ENCODE measurements around the gene AVPR1B.
"Not testable (repeated sequence)": the region's sequence is repeated elsewhere in the genome, so short reads cannot be mapped to it uniquely, and the experiment has no call there.

Gene AVPR1B

GRCh38 chr1:206080026-206080820, 37.0 kb downstream of the AVPR1B start:
- no peak for DNase-seq (ENCODE audit: low read depth)

DNA sequence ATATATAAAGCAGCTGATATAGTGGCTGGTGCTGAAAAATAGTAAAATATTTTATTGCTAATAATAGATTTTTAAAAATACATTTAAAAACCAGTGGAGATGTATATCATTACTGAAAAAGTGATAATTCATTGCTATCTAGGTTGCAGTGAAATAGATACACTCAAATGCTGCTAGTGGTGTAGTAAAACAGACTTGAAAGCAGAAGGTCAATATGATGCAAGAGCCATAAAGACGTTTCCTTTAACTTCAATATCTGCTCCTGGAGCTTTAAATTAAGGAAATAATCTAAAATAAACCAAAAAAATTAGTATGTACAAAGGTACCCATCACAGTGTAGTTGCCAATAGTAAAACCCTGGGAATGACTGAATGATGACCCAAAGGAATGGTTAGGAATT, 38.1 kb downstream of the AVPR1B start:
- no peak for DNase-seq (ENCODE audit: low read depth)

GRCh38 chr1:206075786-206076755, 41.1 kb downstream of the AVPR1B start:
- DNase-seq (ENCODE audit: low read depth) = no peak

- DNase-seq (ENCODE audit: low read depth) = no peak
Measured at GRCh38 chr1:206074839-206075238, 42.3 kb downstream of the AVPR1B start.

- DNase-seq (ENCODE audit: low read depth) = no peak
Measured at GRCh38 chr1:206070627-206071304, 46.4 kb downstream of the AVPR1B start.

DNA sequence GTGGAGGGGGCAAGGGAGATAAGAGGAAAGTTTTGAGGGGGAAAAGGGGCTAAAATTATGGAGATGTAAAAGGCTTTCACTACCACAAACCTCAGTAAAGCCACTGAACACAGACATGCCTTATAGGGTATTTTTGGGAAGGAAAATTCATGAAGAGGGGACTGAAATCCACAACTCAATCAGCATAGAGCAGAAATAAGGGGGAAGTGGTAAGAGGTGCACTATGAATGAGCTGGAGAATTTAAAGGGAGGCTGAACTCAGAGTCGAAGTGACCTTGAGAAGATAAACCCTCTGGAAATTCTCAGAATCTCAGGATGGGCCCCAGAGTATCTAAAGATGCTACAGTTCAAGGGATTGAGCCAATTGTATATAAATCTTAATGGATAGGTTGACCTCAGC, 48.9 kb downstream of the AVPR1B start:
- no peak for DNase-seq (ENCODE audit: low read depth)

DNA sequence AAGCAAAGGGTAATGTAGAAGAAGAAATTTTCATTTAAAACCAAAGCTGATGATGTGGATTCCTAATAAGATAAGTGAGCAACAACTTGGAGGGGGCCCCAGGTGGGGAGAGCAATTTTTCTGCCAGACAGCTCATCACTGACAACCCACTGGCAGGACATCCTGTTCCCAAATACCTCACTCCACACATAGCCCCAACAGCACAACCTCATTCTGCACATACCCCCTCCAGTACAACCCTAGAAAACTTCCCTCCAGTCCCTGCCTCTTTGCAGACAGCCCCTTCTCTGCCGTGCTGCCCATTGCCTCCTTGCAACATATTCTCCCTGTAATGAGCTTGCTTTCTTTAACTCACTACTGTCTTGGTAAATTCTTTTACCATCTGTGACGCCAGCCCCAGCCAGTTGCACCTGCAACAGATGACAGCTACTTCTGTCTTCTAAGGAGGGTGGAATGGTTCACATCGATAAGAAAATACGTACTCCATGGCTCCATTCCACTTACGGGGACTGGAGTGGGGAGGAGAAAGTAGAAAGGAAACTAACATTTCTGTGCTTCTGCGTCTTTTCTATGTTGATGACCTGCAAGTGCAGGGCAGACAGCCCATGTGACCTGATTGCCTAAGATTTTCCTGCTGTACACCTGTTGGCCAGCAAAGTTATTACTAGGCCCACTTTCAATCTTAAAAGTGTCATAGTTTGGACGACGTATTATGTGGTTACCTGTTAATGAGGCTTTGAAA, 49.5 kb downstream of the AVPR1B start:
- DNase-seq (ENCODE audit: low read depth) = no peak

GRCh38 chr1:206066479-206067171, 50.6 kb downstream of the AVPR1B start:
- no peak for DNase-seq (ENCODE audit: low read depth)

GRCh38 chr1:206065547-206066145, 51.5 kb downstream of the AVPR1B start:
- DNase-seq (ENCODE audit: low read depth) = no peak

GRCh38 chr1:206064501-206064900, 52.7 kb downstream of the AVPR1B start:
- not testable (repeated sequence) for DNase-seq (ENCODE audit: low read depth)

DNA sequence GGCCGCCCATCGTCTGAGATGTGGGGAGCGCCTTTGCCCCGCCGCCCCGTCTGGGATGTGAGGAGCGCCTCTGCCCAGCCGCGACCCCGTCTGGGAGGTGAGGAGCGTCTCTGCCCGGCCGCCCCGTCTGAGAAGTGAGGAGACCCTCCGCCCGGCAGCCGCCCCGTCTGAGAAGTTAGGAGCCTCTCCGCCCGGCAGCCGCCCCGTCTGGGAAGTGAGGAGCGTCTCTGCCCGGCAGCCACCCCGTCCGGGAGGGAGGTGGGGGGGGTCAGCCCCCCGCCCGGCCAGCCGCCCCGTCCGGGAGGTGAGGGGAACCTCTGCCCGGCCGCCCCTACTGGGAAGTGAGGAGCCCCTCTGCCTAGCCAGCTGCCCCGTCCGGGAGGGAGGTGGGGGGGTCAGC, 53.2 kb downstream of the AVPR1B start:
- DNase-seq (ENCODE audit: low read depth) = not testable (repeated sequence)

- DNase-seq (ENCODE audit: low read depth) = no peak
Measured at GRCh38 chr1:206062464-206062863, 54.7 kb downstream of the AVPR1B start.

GRCh38 chr1:206060844-206061243, 56.3 kb downstream of the AVPR1B start:
- DNase-seq (ENCODE audit: low read depth) = no peak
